Measurements from ENCODE around the gene SDK2. TPM values are rescaled to one million over a fixed set of nuclear protein-coding genes. Genes with fewer than 3 reads are reported as not detected.
"Not testable (repeated sequence)": the region's sequence is repeated elsewhere in the genome, so short reads cannot be mapped to it uniquely, and the experiment has no call there.

The SDK2 gene
- total and polyA plus RNA-seq, 9 donors, result 0.40 to 5.4 (median 0.96) TPM

DNA sequence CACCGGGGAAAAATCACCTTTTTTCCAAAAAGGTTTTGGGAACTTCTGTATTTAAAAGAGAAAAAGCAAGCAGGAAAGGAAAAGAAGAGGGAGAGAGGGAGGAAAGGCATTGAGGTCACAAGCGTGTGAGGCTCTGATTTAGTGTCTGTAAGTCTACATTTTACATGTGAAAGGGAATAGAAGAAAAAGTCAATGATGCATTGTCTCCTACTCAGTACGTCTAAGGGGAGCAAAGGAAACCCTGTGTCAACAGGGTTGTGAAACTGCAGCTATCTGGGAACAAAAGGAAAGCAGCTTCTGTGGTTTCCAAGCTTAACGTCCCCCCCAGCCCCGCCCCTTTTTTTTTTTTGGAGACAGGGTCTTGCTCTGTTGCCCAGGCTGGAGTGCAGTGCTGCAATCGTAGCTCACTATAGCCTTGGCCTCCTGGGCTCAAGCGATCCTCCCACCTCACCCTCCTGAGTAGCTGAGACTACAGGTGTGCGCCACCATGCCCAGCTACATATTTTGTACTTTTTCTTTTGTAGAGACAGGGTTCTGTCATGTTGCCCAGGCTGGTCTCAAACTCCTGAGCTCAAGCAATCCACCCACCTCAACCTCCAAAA lies 330.6 kb downstream of the SDK2 start:
- WGBS, 3 donors, result 82 to 83% (median 82%) methylated on average over 8 of the region's 8 CpGs
- no peak for TF ChIP-seq POLR2A (IDR thresholded peaks at IDR 0.05)
- TF ChIP-seq, protein P1, sequence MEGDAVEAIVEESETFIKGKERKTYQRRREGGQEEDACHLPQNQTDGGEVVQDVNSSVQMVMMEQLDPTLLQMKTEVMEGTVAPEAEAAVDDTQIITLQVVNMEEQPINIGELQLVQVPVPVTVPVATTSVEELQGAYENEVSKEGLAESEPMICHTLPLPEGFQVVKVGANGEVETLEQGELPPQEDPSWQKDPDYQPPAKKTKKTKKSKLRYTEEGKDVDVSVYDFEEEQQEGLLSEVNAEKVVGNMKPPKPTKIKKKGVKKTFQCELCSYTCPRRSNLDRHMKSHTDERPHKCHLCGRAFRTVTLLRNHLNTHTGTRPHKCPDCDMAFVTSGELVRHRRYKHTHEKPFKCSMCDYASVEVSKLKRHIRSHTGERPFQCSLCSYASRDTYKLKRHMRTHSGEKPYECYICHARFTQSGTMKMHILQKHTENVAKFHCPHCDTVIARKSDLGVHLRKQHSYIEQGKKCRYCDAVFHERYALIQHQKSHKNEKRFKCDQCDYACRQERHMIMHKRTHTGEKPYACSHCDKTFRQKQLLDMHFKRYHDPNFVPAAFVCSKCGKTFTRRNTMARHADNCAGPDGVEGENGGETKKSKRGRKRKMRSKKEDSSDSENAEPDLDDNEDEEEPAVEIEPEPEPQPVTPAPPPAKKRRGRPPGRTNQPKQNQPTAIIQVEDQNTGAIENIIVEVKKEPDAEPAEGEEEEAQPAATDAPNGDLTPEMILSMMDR (IDR thresholded peaks at IDR 0.05), result no peak
- TF ChIP-seq EP300 (IDR thresholded peaks at IDR 0.05), result no peak
- Histone ChIP-seq H3K9me3 (no peaks in the 10 kb centered on the region), H3K4me1 (ENCODE audit: insufficient read depth) (no peaks in the 10 kb centered on the region), H3K27me3 (no peaks in the 10 kb centered on the region), H3K36me3 (no peaks in the 10 kb centered on the region), H3K27ac (no peak overlapping the region), H3K4me3 (no peak overlapping the region)
- no peak for DNase-seq
- intact Hi-C loops (cut with DNase I), result loop anchor here in 3 of 4 donors (5.0 to 10.0 kb wide), 3 partner anchors 49 to 54 kb away; partner anchors contain the start of gene CPSF4L (in 1 of the 3)

DNA sequence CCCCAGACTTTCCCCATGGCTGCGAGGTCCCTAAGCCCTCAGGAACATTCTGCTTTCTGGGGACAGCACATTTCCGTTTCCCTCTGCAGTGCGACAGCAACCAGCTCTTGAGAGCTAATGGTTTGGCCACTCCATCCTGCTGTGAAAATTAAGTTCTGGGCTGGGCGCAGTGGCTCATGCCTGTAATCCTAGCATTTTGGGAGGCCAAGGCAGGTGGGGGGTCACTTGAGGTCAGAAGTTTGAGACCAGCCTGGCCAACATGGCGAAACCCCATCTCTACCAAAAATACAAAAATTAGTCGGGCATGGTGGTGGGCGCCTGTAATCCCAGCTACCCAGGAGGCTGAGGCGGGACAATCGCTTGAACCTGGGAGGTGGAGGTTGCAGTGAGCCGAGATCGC lies 331.4 kb downstream of the SDK2 start:
- H3K27me3 ChIP-seq; H3K4me1 ChIP-seq (ENCODE audit: insufficient read depth); H3K36me3 ChIP-seq; H3K9me3 ChIP-seq; H3K4me3 ChIP-seq; DNase-seq: not testable (repeated sequence)
- intact Hi-C loops (cut with DNase I), result loop anchor here in 3 of 4 donors (5.0 to 10.0 kb wide), 3 partner anchors 48 to 54 kb away; partner anchors contain the start of gene CPSF4L (in 1 of the 3)
- peak overlapping the region; percentile 48 to 95 for H3K27ac ChIP-seq
- 80 to 88% (median 87%) methylated on average over 11 of the region's 11 CpGs for WGBS, 3 donors

DNA sequence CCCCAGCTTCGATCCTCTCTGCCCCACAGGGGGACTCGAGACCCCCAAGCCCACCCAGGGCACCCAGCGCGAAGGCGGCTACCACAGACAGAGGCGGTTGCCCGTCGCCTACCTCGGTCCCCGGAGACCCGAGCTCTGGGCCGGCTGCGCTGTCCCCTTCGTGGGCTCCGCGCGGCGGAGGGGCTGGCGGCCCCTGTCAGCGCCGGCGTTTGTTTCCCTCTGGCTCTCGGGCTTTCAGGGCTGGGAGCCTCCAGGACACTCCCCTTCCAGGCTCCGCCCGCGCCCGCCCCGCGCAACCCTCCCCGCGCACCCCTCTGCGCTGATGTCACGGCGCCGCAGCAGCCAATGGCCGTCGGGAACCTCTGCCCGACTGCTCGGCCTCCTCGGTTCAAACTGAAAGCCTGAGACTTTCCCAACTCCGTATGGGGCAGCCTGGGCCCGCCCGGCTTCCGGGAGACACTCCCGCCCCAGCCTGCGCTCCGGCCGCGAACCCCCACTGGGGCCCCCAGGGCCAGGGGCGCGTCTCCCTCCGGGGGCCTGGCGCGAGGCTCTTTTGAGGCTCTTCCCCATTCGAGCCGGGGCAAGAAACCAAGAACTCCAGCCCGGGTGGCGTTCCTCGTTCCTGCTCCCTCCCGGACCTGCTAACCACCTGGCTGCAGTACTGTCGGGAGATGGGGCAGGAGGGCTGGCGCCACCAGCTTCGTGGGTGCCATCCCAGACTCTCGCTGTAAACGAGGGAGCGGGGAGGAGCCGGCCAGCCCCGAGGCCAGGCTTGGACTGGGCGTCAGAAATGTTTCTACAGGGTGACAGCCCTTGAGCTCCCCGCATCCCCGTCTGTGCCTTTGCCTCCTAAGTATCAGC lies 332.2 kb downstream of the SDK2 start, which contains the start of gene CDC42EP4:
CDC42EP4 (minus strand) TSS at position 221 of the 861 bp plus-strand sequence. CDS start 25,501 bp downstream, outside the sequence.
- H3K9me3 ChIP-seq, result no peaks in the 10 kb centered on the region
- 1 to 3% (median 2%) methylated on average over 52 to 71 of the region's 71 CpGs for WGBS, 3 donors
- H3K27me3 ChIP-seq, result no peaks in the 10 kb centered on the region
- H3K36me3 ChIP-seq, result no peaks in the 10 kb centered on the region
- peaks cover 5% of the 10 kb centered on the region for H3K4me1 ChIP-seq (ENCODE audit: insufficient read depth)
- intact Hi-C loops (cut with DNase I), result loop anchor here in 3 of 4 donors (2.0 to 10.0 kb wide), 5 partner anchors 33 to 55 kb away; partner anchors contain the start of gene CPSF4L (in 1 of the 3)
- peak; percentile 96 to 98 (median 97) for DNase-seq
- peak within 1 kb of the TSS; percentile 100 for H3K4me3 ChIP-seq
- TF ChIP-seq, protein P1 (IDR thresholded peaks at IDR 0.05), result no peak
- TF ChIP-seq EP300 (IDR thresholded peaks at IDR 0.05) (no peak), POLR2A (IDR thresholded peaks at IDR 0.05) (peak; percentile 95)
- H3K27ac ChIP-seq, result peak within 1 kb of the TSS; percentile 94 to 95

DNA sequence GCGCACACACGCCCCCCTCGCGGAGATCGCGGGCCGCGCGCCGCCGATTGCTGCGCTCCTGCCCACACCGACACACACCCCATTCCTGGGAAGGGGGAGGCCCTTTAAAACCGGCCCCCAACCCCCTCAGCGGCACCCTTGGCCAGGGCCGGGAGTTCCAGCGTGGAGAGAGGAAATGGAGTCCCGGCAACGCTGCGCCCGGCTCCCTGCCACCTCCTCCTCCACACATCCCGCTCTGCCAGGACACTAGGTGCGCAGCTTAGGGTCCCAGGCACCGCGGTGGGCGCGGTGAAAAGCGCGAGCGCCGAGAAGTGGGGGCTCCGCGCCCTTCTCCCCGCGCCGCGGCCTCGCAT lies 332.8 kb downstream of the SDK2 start:
- 1% methylated on average over 38 of the region's 38 CpGs for WGBS, 3 donors
- intact Hi-C loops (cut with DNase I), result loop anchor here in 3 of 4 donors (2.0 to 10.0 kb wide), 5 partner anchors 33 to 56 kb away; partner anchors contain the start of gene CPSF4L (in 1 of the 3)
- peak in 3 of 5 donors; percentile 64 to 76 (median 70) for DNase-seq
- peaks cover 10% of the 10 kb centered on the region for H3K4me1 ChIP-seq (ENCODE audit: insufficient read depth)
- H3K27ac ChIP-seq, result peak overlapping the region; percentile 94 to 95
- H3K36me3 ChIP-seq, result no peaks in the 10 kb centered on the region
- no peaks in the 10 kb centered on the region for H3K9me3 ChIP-seq
- H3K4me3 ChIP-seq, result peak overlapping the region; percentile 100
- no peaks in the 10 kb centered on the region for H3K27me3 ChIP-seq
- TF ChIP-seq EP300 (IDR thresholded peaks at IDR 0.05), result no peak
- TF ChIP-seq, protein P1 (IDR thresholded peaks at IDR 0.05), result no peak
- TF ChIP-seq POLR2A (IDR thresholded peaks at IDR 0.05), result no peak

Measured in ovary (tissue), 9 donors.